Ishikawa (cell line): ENCODE data around the gene TNS1.

Experiments
- CEBPB ChIP-seq: IDR thresholded peaks from 2 replicates; pipeline ENCODE4 v1.6.1; 2012
- CREB1 ChIP-seq: IDR thresholded peaks from 2 replicates; pipeline ENCODE4 v1.6.1; 2012; ENCODE audit warnings: low read depth
- EGR1 ChIP-seq: IDR thresholded peaks from 2 replicates; pipeline ENCODE4 v1.6.1; 2012
- EP300 ChIP-seq: IDR thresholded peaks from 2 replicates; pipeline ENCODE4 v1.6.1; 2012; ENCODE audit warnings: borderline replicate concordance
- FOXM1 ChIP-seq: IDR thresholded peaks from 2 replicates; pipeline ENCODE4 v1.6.1; 2012; ENCODE audit warnings: low read depth, borderline replicate concordance
- NFIC ChIP-seq: IDR thresholded peaks from 2 replicates; pipeline ENCODE4 v1.6.1; 2012
- RAD21 ChIP-seq: IDR thresholded peaks from 2 replicates; pipeline ENCODE4 v1.6.1; 2012; ENCODE audit warnings: low read depth
- TAF1 ChIP-seq: IDR thresholded peaks from 2 replicates; pipeline ENCODE4 v1.6.1; 2012; ENCODE audit warnings: low read depth, mild to moderate bottlenecking
- TCF12 ChIP-seq: IDR thresholded peaks from 2 replicates; pipeline ENCODE4 v1.6.1; 2012; ENCODE audit warnings: low read depth
- TEAD4 ChIP-seq: IDR thresholded peaks from 2 replicates; pipeline ENCODE4 v1.6.1; 2012
- YY1 ChIP-seq: IDR thresholded peaks from 2 replicates; pipeline ENCODE4 v1.6.1; 2012; ENCODE audit warnings: low read depth
- ZBTB7A ChIP-seq: IDR thresholded peaks from 2 replicates; pipeline ENCODE4 v1.6.1; 2012; ENCODE audit warnings: low read depth
- TF ChIP-seq, protein P1 (sequence below): IDR thresholded peaks from 2 replicates; pipeline ENCODE4 v1.6.1; 2012
- TF ChIP-seq, protein P2 (sequence below): IDR thresholded peaks from 2 replicates; pipeline ENCODE4 v1.6.1; 2012
- TF ChIP-seq, protein P3 (sequence below): IDR thresholded peaks from 2 replicates; pipeline ENCODE4 v1.6.1; 2012; ENCODE audit warnings: low read depth, mild to moderate bottlenecking

The TNS1 gene

DNA sequence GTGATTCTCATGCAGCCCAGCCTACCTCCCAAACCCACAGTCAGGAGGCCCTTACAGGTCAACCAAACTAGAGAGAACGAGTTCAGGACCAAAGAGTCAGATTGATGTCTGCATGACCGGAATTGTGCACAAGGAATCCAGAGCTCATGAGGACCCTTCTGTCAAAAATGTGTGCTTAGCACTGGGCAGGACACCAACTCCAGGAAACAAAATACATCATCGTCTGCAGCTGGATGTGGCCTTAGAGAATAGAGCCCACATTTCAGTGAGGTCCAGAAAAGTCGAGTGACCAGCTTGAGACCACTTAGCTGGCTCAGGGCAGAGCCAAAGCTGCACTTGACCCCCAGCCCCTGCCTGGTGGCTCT, 3.2 kb downstream of the TNS1 start:
- TF ChIP-seq EP300 (no peak), TAF1 (no peak), ZBTB7A (no peak), FOXM1 (no peak), CEBPB (no peak), NFIC (no peak), YY1 (no peak), TCF12 (no peak), RAD21 (no peak), EGR1 (no peak), CREB1 (no peak), TEAD4 (no peak)
- TF ChIP-seq, protein P1, sequence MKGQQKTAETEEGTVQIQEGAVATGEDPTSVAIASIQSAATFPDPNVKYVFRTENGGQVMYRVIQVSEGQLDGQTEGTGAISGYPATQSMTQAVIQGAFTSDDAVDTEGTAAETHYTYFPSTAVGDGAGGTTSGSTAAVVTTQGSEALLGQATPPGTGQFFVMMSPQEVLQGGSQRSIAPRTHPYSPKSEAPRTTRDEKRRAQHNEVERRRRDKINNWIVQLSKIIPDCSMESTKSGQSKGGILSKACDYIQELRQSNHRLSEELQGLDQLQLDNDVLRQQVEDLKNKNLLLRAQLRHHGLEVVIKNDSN = no peak
- TF ChIP-seq, protein P2, sequence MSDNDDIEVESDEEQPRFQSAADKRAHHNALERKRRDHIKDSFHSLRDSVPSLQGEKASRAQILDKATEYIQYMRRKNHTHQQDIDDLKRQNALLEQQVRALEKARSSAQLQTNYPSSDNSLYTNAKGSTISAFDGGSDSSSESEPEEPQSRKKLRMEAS = no peak
- TF ChIP-seq, protein P3, sequence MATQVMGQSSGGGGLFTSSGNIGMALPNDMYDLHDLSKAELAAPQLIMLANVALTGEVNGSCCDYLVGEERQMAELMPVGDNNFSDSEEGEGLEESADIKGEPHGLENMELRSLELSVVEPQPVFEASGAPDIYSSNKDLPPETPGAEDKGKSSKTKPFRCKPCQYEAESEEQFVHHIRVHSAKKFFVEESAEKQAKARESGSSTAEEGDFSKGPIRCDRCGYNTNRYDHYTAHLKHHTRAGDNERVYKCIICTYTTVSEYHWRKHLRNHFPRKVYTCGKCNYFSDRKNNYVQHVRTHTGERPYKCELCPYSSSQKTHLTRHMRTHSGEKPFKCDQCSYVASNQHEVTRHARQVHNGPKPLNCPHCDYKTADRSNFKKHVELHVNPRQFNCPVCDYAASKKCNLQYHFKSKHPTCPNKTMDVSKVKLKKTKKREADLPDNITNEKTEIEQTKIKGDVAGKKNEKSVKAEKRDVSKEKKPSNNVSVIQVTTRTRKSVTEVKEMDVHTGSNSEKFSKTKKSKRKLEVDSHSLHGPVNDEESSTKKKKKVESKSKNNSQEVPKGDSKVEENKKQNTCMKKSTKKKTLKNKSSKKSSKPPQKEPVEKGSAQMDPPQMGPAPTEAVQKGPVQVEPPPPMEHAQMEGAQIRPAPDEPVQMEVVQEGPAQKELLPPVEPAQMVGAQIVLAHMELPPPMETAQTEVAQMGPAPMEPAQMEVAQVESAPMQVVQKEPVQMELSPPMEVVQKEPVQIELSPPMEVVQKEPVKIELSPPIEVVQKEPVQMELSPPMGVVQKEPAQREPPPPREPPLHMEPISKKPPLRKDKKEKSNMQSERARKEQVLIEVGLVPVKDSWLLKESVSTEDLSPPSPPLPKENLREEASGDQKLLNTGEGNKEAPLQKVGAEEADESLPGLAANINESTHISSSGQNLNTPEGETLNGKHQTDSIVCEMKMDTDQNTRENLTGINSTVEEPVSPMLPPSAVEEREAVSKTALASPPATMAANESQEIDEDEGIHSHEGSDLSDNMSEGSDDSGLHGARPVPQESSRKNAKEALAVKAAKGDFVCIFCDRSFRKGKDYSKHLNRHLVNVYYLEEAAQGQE = no peak

DNA sequence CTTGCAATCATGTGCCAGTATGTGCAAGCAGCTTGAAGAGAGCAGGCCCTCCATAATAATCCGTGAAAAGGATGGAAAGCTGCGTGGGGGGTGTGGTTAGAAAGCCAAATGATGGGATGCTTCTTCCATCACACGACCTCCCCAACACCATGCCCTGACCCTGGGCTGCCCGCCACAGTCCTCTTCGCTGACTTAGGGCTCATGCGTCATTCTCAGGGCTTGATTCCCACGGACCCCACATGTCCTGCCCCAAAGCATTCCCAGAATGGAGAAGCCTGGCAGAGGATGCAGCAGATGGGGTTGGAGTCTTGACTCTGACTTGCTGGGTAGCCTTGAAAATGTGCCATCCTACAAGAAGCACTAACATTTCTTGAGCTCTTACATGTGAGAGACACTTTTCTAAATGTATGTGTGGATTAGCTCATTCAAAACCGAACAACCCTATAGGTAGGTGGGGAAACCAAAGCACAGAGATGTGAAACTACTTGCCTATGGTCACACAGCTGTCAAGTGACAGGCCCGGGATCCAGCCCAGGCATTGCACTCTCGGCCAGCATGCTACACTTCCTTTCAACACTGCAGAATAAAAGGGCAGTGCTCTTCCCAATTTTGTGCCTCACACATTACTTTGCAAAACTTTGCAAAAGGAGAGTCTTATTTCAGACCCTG, 3.7 kb downstream of the TNS1 start:
- TF ChIP-seq TCF12 (no peak), NFIC (no peak), EP300 (no peak), CREB1 (no peak), FOXM1 (no peak), CEBPB (no peak)
- TF ChIP-seq, protein P2 = no peak

DNA sequence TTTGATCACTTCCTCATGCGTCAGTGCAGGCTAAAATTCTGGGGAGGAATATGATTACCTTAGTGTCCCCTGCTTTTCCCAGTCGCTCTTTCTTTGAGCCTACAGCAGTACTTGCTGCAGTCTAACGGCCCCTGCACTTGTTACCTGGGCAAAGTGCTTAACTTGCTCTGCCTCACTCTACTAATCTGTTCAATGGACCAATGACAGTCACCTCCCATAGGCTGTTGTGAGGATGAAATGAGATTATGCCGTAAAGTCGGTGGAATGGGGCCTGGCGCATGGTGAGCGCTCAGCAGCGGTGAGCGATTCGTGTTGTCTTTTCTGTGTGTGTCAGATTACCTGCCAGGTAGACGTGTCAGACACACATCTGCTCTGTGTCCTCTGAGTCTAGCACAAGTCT, 5.3 kb downstream of the TNS1 start:
- TF ChIP-seq, protein P2 = no peak
- TF ChIP-seq, protein P1 = no peak
- TF ChIP-seq TCF12 (no peak), NFIC (no peak), FOXM1 (no peak), ZBTB7A (no peak), TEAD4 (no peak), CEBPB (no peak), EP300 (no peak), EGR1 (no peak), CREB1 (no peak), YY1 (no peak), TAF1 (no peak), RAD21 (no peak)
- TF ChIP-seq, protein P3 = no peak

DNA sequence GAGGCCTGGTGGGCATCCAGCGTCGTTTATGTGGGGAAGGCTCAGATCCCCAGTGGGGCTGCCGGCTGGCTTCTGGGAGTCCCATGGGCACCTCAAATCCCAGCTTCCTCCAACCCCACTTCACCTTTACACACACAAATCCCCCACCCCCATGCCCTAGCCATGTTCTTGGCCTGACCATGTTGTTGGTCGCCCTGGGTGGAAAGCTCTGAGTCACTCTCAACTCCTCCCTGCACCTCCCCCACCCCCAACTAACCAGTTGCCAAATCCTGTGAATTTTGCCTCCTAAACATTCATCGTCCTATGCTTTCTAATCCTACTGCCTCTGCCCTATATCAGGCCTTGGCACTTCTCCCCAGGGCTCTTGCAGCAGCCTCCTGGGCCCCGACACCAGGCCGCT, 6.4 kb downstream of the TNS1 start:
- TF ChIP-seq FOXM1 = no peak
- TF ChIP-seq RAD21 = no peak
- TF ChIP-seq, protein P2 = no peak
- no peak for TF ChIP-seq ZBTB7A
- no peak for TF ChIP-seq CREB1
- no peak for TF ChIP-seq EP300
- TF ChIP-seq EGR1 = no peak
- no peak for TF ChIP-seq TCF12
- TF ChIP-seq, protein P1 = no peak
- TF ChIP-seq NFIC = no peak

DNA sequence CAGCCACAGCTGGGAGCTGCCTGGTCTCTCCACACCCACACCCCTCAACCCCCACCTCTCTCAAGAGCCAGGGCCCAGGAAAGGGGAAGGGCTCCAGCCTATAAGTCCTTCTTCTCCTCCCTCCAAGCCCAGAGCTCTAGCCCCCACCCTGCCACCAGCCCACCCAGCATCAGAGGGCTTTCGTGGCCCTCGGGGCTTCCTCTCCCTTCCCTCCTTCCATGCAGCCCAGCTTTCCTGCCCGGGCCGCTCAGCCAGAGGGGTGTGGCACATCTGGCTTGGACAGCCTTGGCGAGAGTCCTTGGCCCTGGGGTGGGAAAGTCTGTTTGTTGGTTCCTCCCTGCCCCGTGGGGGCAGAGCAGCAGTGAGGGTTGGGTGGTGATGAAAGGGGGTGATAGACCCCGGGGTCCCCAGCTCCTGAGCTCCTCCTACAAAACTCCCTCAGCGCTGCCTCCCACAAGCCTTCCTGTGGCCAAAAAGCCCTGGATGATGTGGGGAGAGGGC, 7.0 kb downstream of the TNS1 start:
- TF ChIP-seq, protein P3 = no peak
- no peak for TF ChIP-seq FOXM1
- no peak for TF ChIP-seq CEBPB
- TF ChIP-seq TAF1 = no peak
- no peak for TF ChIP-seq EGR1
